ENCODE results near the gene SH3D19.

- TF ChIP-seq CTCF (IDR thresholded peaks at IDR 0.05) (no peak), POLR2AphosphoS5 (IDR thresholded peaks at IDR 0.05) (no peak)
Measured at GRCh38 chr4:151198748-151199147, 126.7 kb downstream of the SH3D19 start.

All from gastroesophageal sphincter (tissue), 3 donors.